Thyroid gland (tissue), 4 donors: Measurements from ENCODE around the gene GHRL.

Experiments used
- CTCF ChIP-seq, 6 experiments: fragments of 200-600 bp in 3 of 6; fragments of 450-650 bp in 3 of 6; sonication (generic) in 3 of 6; IDR thresholded peaks; one replicate each; pipeline ENCODE4 v1.5.1; 2016 to 2019; ENCODE audit warnings: antibody characterized with exemption in 6 of 6, mild to moderate bottlenecking in 2 of 6, inconsistent platforms in 1 of 6, moderate library complexity in 1 of 6
- POLR2A ChIP-seq, 2 donors: fragments of 450-650 bp; IDR thresholded peaks; one replicate each; pipeline ENCODE4 v1.6.1; 2017; ENCODE audit warnings: antibody characterized with exemption in 2 of 2, mild to moderate bottlenecking in 2 of 2, moderate library complexity in 1 of 2

DNA sequence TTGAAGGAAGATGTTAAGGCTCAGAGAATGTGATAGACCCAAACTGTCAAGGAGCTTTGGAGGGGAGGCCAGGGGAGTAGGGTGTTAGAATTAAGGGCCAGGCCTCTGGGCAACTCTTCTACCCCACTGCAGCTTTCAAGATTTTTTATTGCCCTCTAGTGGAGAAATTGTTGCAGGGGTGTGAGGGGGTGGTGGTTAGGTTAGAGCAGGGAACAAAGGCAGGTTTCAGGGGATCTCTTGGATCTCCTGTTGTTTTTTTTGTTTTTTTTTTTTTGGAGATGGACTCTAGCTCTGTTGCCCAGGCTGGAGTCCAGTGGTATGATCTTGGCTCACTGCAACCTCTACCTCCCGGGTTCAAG is 29.6 kb upstream of the GHRL start:
- TF ChIP-seq CTCF (IDR thresholded peaks at IDR 0.05): no peak
- TF ChIP-seq POLR2A (IDR thresholded peaks at IDR 0.05): no peak
